GM18526 (cell line): ENCODE results near the gene NPTXR.

ENCODE experiments used
- POLR2A ChIP-seq: IDR thresholded peaks from 3 replicates; pipeline ENCODE4 v1.6.1; 2011; ENCODE audit not compliant: insufficient read length; ENCODE audit errors: extremely low read depth

Gene NPTXR

DNA sequence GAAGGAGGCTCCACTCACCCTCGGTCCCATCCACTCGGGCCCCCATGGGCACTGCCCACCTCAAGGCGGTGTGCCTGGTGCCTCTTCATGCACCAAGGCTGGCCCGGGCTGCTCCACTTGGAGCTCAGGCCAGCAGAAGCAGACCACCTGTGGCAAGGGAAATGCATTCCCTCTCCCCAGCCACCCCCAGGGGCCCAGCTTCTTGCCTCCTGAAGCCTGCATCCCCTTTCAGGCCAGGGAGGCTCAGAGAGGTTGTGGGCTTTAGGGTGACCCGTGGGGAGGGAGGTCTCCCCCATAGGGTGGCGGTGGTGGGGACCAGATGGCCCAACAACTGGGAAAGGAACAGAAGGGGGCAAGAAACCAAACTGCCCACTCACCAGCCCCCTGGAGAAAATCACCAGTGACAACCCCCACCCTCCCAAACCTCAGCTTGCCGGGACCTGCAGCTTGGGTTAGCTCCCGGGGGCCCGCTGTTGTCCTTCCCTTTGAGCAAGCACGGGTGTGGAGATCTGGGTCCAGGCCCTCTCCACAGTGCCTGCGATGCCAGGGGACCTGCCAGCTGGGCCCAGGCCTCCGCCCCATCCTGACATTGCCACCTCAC, 19.8 kb upstream of the NPTXR start:
- TF ChIP-seq POLR2A: no peak

DNA sequence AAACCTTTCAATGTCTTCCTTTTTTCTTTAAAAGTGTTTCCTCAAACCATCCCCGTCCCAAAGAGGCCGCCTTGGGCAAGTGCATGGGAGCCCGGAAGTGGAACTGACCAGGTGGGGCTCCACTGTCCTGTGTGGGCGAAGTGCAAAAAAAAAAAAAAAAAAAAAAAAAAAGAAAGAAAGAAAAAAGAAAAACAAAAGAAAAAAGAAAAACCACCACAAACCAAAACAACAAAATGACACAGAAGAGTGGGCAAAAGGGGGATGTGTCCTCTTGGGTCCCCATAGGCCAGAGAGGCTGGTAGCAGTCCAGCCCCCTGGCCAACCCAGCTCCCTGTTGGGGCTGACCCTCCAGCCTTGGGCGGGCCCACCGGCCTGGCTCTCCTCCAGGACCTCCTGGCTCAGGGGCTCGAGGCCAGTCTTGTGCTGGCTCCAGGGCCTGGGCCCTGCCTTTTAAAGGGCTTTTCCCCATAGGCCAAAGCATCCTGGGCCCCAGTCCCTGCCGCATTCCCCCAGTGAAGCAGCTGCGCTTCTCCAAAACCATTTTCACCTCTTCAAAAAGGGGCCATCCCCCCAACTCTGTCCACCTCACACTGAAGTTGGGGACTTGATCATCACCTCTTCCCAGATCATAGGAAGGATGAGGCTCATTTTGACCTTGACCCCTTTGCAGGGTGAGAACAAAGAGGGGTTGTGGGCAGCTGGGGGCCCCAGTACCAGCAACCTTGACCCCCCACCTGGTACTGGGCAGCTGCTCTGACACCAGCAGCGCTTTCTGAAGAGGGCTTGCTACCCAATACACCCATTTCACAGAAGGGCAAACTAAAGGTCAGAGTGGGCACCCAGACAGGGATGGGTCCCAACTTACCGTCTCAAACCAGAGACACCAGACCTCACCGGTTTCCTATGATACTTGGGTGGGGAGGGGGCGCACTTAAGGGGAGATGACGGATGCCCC, 18.8 kb upstream of the NPTXR start:
- no peak for TF ChIP-seq POLR2A

DNA sequence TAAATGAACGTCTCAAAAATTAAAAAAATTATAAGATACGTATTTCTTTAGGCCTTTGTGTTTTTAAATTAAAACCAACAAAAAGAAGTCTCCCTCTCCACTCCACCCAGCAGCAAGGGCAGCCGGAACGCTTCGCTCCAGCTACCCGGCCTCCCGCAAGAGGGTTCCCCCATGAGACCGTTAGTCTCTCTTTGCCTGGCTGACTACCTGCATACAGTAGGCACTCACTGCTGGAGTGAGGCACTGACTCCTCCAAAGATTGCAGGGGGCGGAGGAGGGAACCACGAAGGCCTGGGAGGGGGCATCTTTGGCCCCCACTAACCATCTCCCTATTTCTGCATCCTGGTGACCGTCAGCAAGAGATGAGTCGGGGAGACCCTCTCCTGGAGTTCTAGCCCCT, 18.1 kb upstream of the NPTXR start:
- TF ChIP-seq POLR2A: no peak

DNA sequence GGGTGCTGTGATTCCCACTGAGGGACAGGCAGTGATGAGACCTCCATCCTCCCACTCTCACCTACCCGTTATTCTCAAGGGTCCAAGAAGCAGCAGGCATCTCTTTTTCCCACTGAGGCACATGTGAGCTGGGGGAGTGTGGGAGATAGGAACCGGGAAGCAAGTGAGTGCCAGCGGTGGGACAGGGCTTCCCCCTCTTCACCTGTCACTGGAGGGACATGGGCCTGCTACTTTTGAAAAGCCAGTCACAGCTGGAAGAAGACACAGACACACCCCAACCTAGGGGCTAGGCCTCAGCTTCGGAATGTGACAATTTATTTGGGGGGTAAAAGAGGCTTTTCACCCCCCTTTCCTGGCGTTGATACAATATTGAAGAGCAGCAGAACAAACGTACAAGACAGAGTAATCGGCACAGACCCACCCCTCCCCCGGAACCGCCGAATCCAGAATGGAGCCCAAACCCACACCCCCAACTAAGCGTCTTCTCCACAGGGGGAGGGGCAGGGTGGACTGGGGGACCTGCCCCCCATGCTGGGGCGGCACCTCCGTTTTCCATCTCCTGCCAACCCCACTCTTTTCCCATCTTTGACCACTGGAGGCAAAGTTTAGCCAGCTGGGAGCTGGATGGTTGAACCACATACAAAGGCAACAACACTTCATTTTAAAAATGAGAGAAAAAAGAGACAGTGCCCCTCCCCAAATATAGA, 17.5 kb upstream of the NPTXR start:
- TF ChIP-seq POLR2A: no peak

DNA sequence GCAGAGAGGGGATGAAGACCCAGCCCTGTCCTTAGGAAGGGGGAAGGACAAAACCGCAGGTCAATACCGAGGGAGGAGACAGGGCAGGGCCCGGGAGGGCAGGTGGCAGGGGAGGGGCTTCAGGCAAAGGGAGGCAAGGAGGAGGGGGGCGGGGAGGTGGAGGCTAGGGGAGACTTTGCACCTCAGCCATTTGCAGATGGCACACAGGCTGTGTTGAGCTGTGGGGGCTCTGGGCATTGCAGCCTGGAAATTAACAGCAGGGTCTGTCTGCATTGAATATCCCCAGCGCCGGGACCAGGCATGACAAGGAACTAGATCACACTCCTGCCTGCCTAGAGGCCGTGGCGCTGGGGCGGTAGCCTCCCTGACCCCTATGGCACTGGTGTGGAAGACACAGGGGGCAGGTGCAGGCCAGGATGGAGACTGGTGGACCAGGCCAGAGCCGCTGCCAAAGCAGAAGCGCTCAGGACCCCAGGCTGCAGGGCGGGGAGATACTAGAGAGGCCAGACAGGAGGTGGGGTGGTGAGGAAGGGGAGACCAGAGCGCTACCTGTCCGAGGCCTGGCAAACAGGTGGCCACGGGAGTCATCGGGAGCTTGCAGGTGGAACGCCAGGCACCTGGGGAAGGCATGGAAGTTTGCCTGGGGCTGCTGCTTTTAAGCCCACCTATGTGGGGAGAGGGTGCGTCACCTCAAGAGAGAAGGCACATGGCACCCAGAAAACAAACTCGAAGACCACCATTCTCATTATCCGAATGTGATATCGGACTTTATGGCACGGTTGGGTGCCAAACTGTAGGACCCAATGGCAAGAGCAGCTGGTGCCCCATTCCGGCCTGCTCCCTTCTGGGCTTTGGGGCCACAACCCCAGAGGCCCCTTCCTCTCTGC, 16.7 kb upstream of the NPTXR start:
- no peak for TF ChIP-seq POLR2A

DNA sequence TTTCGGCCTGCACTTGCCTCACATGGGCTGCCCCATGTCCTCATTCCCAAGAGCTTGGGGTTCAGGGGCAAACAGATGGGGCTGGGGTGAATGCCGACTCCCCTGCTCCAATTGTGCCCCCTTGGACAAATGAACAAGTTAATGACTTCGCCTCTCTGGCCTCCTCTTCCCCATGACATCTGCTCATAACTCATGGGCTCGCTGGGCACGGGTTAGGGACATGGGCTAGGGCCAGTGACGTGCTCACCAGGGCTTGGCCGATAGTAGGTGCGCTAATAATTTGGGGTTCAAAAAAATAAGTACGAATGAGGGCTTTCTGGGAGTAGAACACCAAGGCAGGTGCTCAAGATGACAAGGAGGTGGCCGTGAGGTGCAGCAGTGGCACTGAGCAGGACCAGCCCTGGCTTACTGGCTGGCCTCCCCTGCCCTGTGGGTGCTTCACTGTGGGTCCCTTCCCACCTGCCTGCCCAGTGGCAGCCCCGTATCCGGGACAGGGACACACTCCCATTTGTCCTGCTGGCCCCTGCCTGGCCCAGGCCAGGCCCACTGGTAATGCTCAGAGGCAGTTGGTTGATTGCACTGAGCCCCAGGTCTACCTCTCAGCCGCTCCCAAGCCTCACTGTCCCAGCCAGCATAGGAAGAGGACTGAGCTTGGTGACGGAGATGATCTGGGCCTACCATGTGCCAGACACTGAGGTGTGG, 15.9 kb upstream of the NPTXR start:
- no peak for TF ChIP-seq POLR2A

DNA sequence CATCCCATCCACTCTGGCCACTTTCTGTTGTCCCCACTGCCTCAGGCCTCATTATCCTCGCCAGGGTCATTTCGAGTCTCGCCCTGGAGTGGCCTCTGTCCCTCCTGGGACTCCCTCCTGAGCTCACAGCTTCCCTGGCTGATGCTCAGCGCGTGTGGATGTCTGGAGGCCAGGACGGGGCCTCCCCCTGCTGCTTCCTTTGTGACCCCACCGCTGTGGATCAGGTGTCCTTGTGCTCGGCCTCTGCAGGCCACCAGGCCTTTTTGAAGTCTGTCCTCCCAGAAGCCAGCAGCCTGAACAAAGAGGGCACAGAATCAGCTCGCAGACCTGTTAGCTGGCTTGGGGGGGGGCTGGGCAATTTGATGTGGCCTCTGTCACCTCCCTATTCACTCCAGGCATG, 14.7 kb upstream of the NPTXR start:
- no peak for TF ChIP-seq POLR2A

DNA sequence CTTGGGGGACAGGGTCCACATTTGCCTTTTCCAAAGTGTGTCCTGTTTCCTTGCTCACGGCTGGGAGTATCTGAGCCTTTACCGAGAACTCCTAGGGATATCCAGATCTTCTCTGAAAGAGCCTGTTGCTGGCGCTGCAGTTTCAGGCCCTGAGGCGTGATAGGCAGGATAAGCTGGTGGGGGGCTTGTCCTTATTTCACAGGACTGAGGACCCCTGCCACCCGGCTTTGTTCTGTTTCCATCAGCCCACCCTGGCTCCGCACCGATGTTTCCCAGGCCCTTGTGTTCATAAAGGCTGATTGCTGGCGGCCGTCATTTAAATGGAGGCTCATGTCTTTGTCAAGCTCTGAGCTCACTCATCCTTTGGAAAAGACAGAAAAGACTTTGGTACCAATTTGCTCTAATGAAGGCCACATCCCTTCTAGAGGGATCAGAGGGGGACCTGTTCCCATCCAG, 9.4 kb upstream of the NPTXR start:
- TF ChIP-seq POLR2A: no peak

DNA sequence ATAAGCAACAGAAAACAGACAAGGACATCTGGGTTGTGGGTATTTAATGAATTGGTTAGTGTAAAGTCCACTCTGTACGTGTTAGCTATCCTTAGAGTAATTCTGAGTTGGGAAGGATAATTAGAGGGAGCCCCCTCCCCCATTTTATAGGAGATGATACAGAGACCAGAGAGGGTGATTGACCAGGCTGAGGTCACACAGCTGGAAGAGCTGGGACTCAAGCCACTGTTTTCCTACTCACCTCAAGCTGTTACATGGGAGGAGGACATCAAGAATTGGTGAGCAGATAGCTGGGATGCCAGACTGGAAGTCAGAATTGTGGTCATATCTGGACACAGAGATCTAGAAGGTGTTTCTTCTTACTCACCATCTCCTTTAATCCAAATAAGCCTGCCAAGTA, 8.7 kb upstream of the NPTXR start:
- TF ChIP-seq POLR2A: no peak

DNA sequence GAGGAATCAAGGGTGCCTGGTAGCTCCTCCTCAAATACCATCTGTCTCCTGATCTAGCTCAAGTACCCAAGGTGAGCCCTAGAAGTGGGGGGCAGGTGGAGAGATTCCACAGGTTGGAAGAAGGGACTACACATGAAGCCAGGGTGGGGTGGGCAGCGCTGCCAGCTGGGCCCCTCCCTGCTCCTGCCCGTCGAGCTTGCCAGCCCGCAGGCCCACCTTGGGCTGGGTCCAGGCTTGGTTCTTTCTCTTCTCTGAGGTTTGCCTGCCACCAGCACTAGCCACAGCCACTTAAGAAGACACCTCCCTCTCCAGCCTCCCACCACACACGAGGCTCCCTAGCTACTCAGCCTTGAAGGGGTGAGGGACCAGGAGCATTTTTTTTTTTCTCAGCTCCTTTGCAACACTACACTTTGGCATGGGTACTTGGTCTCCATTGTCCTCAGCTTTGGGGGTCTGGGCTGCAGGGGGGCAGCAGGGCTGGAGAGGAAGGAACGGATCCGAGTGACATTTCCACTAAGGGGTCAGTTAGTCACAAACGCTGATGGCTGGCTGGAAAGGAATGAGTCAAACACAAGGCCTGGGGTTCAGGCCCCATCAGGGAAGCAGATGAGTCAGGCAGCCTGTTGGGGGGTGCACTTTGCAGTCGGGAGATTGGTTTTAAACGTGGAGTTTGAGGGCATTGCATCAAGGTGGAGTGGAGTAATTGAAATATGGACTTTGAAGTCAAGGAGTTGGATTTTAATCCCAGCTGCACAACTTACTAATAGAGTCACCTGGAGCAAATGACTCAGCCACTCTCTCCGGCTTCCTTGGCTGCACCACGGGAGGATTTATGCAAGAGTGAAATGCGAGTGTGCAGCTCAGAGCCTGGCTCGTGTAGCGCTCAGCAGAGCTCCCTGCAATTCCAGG, 7.4 kb upstream of the NPTXR start:
- TF ChIP-seq POLR2A: no peak

DNA sequence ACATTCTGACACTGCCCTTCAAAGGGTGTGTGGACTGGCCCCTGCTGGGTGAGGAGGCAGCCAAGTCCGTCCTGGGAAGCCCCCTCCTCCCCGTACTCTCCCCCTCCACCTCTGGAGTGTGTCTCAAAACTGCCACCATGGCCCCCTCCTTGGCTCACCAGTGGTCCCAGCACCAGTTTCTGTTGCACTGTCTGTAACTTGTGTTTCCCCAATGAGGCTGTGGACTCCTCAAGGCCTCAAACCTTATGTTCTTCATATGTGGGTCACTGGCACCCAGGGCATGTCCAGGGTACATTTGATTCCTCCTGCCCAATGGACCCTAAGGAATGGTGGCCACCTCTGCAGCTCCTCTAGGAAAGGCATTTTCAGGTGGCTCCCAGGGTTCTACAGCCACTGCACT, 6.6 kb upstream of the NPTXR start:
- no peak for TF ChIP-seq POLR2A

DNA sequence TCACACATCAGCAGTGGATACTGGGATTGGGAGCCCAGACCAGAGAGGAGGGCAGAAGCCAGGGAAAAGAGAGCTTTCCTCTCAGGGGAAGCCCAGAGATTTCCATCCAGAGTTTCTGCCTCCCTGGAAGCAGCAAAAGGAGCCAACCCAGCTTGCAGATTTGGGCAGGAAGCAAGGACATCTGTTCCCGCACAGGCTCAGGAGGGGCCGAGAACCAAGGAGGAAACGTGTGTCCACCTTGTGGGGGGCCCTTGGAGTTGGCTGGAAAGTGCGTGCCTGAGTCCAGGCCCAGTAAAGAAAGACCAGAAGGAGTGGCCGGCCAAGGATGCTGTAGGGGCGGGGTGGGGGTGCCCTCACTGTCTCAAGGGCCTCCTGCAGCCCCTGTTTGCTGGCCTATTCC, 6.0 kb upstream of the NPTXR start:
- no peak for TF ChIP-seq POLR2A

DNA sequence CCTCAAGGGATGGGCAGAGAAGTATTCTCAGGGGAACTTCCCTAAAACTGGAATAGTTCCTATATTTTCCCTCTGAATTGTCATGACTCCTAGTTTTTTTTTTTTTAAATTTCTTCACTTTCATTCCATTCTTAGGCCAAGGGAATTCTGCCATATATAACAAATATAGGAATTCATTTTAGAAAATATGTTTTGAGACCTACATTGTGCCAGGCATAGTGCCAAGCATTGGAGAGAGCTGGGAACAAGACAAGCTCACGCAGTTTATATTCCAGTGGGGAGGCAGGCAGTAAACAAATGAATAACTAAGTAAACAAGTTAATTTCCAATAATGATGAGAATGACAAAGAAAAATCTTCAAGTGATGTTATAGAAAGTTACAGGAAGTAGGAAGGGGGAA, 2.6 kb upstream of the NPTXR start:
- TF ChIP-seq POLR2A: no peak
